ENCODE data around the gene IRF2.

Gene IRF2

GRCh38 chr4:184432127-184432922 lies 42.0 kb downstream of the IRF2 start:
- no peak for DNase-seq (ENCODE audit: low spot score)

GRCh38 chr4:184430163-184430562 lies 44.2 kb downstream of the IRF2 start:
- DNase-seq (ENCODE audit: low spot score) = no peak

DNA sequence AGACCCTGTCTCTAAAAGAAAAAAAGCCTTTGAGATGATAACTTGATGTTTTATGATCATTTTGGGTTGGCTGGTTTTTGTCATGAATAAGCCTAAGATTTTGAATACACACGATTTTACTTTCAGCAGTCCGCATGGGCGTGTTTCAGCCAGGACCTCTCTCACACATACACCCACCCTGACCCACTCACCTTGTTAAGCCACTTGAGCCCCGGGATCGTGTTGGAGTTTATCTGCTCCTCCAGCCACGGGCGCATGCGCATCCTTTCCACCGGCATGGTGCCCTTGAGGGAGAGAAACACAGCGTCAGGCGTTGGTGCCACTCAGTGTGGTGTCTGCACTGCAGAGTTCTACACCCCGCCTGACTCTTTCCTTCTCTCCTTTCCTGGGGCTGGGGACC lies 45.6 kb downstream of the IRF2 start:
- DNase-seq (ENCODE audit: low spot score) = no peak

- DNase-seq (ENCODE audit: low spot score) = no peak
These were observed 46.7 kb downstream of the IRF2 start for GRCh38 chr4:184427687-184428086.

GRCh38 chr4:184427093-184427492 lies 47.3 kb downstream of the IRF2 start:
- no peak for DNase-seq (ENCODE audit: low spot score)

GRCh38 chr4:184424993-184425758 lies 49.2 kb downstream of the IRF2 start:
- no peak for DNase-seq (ENCODE audit: low spot score)

- no peak for DNase-seq (ENCODE audit: low spot score)
These were observed 50.1 kb downstream of the IRF2 start for GRCh38 chr4:184424279-184424678.

DNA sequence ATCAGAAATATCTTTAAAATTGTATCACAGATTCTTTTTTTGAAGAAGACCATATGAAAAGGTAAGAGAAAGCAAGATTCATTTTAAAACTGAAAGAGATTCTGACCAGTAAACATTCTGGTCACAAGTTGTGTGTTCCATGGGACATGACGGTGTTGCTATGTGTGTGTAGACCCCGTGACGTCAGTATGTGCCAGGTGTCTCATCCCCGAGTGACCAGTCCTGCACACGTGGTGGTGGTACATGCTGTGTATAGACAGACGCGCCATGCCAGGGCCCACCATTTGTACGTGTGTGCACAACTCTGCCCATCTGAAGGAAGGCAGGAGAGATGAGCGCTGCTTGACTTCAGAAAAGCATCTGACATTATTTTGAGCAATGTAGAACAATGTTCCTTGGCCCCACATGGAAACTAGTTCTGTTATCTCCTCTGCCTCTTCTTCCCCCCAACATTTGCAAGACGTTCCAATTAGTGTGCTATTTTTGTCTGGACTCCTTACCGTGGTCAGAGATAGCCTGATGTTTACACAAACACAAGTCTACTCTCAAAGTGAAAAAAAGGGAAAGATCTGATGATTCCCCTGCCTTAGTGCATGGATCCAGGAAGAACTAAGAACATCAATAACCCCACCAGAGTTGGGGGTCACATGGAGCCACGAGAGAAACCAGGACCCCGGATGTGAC lies 51.2 kb downstream of the IRF2 start:
- no peak for DNase-seq (ENCODE audit: low spot score)

DNA sequence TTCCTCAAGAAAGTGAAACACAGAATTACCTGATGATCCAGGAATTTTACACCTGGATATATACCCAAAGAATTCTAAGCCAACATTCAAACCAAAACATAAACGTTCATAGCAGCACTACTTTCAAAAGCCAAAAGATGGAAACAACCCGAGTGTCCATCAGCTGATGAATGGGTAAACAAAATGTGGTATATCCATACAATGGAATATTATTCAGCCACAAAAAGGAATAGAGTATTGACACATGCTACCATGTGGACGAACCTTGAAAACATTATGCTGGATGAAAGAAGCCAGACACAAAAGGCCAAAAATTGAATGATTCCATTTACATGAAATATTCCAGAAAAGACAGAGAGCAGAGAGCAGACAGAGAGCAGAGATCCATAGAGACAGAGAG lies 52.0 kb downstream of the IRF2 start:
- no peak for DNase-seq (ENCODE audit: low spot score)

- DNase-seq (ENCODE audit: low spot score) = no peak
These were observed 52.7 kb downstream of the IRF2 start for GRCh38 chr4:184421533-184422155.

GRCh38 chr4:184420881-184421416 lies 53.4 kb downstream of the IRF2 start:
- DNase-seq (ENCODE audit: low spot score) = peak; percentile 18

DNA sequence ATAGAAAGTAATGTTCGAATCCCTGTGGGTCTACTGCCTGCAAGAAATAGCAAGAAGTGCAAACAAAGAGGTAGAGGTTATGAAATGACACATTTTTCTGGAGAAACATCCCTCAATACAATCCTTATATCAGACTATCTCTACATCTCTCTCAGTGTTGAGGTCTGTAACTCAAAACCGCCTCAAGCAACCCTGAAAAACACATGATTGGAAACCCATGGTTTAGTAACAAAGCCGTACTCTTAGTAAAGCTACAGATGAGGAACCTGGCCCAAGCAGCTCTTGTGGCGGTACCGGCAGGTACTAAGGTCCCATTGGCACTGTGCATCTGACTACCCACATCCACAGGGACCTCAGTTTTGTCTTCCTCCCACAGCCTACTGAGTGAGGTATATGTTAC lies 53.9 kb downstream of the IRF2 start:
- no peak for DNase-seq (ENCODE audit: low spot score)

- DNase-seq (ENCODE audit: low spot score) = no peak
These were observed 54.4 kb downstream of the IRF2 start for GRCh38 chr4:184419976-184420375.

DNA sequence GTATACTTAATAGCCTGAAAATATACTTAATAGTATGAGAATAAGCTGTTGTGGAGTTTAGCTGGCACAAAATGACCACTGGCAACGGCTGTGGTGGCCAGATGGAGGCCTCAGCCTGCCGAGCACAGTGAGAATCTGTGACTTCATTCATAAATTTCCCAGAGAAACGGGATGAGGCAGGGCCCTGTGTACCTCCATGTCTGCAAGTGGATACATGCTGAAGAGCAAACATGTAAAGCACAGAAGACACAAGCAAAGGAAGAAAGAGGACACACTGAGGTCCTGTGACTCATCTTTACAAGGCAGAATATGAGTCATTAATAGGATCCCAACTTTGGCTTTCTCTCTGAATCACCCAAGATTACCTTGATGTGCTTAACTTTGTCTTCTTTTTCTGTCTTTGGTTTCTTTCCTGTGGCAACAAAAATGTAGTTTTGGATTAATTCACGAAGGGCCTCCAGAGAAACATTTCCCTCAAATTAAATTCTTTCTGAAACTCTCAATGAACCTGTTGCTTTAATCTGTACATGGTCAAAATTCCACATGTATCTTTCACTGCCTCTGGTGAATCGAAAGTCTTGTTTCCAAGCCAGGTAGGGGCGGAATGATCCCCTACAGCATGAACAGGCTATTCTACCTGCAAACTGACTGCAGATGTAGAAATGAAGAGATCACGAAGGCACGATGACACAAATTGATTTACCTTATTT lies 56.4 kb downstream of the IRF2 start:
- peak; percentile 58 for DNase-seq (ENCODE audit: low spot score)

- DNase-seq (ENCODE audit: low spot score) = peak; percentile 46
These were observed 57.2 kb downstream of the IRF2 start for GRCh38 chr4:184416913-184417734.

GRCh38 chr4:184415071-184415470 lies 59.3 kb downstream of the IRF2 start:
- DNase-seq (ENCODE audit: low spot score) = no peak

GRCh38 chr4:184413261-184414046 lies 60.9 kb downstream of the IRF2 start:
- DNase-seq (ENCODE audit: low spot score) = no peak

- DNase-seq (ENCODE audit: low spot score) = no peak
These were observed 63.6 kb downstream of the IRF2 start for GRCh38 chr4:184410748-184411147.

- peak; percentile 48 for DNase-seq (ENCODE audit: low spot score)
These were observed 64.2 kb downstream of the IRF2 start for GRCh38 chr4:184409911-184410692.

All from CD4-positive, alpha-beta T cell treated with Interleukin-6 at 100 ng/mL for 8 hours (primary cell).